NCI-H2227 (cell line): ENCODE data around the gene GKN2.
"Not testable (repeated sequence)": the region's sequence is repeated elsewhere in the genome, so short reads cannot be mapped to it uniquely, and the experiment has no call there.

Experiments
- DNase-seq: peaks from one replicate; lab custom pipeline; 2025; ENCODE audit not compliant: unreplicated experiment; lab: John Stamatoyannopoulos, UW

The GKN2 gene

GRCh38 chr2:68964282-68964681 is 11.6 kb upstream of the GKN2 start:
- DNase-seq = no peak

GRCh38 chr2:68961380-68961779 is 8.7 kb upstream of the GKN2 start:
- no peak for DNase-seq

- DNase-seq = no peak
Measured at GRCh38 chr2:68959001-68959400, 6.3 kb upstream of the GKN2 start.

- DNase-seq = not testable (repeated sequence)
Measured at GRCh38 chr2:68955432-68955831, 2.7 kb upstream of the GKN2 start.

GRCh38 chr2:68951899-68952298 is 794 bp downstream of the GKN2 start:
- DNase-seq = no peak

- no peak for DNase-seq
Measured at GRCh38 chr2:68948710-68949109, 4.0 kb downstream of the GKN2 start.

GRCh38 chr2:68946117-68946516 is 6.6 kb downstream of the GKN2 start:
- no peak for DNase-seq

GRCh38 chr2:68943581-68944568 is 8.8 kb downstream of the GKN2 start:
- DNase-seq = peak; percentile 82

- DNase-seq = no peak
Measured at GRCh38 chr2:68942827-68943226, 9.9 kb downstream of the GKN2 start.

GRCh38 chr2:68940369-68940768 is 12.3 kb downstream of the GKN2 start:
- DNase-seq = no peak

- no peak for DNase-seq
Measured at GRCh38 chr2:68939962-68940361, 12.7 kb downstream of the GKN2 start.

GRCh38 chr2:68938938-68939337 is 13.8 kb downstream of the GKN2 start:
- DNase-seq = no peak

GRCh38 chr2:68937346-68938055 is 15.2 kb downstream of the GKN2 start:
- no peak for DNase-seq

GRCh38 chr2:68936889-68937288 is 15.8 kb downstream of the GKN2 start:
- DNase-seq = no peak

GRCh38 chr2:68936427-68936826 is 16.3 kb downstream of the GKN2 start:
- no peak for DNase-seq

GRCh38 chr2:68935471-68935870 is 17.2 kb downstream of the GKN2 start:
- DNase-seq = no peak

GRCh38 chr2:68934021-68934420 is 18.7 kb downstream of the GKN2 start:
- DNase-seq = no peak

GRCh38 chr2:68932402-68932801 is 20.3 kb downstream of the GKN2 start:
- DNase-seq = no peak

- DNase-seq = no peak
Measured at GRCh38 chr2:68931799-68932198, 20.9 kb downstream of the GKN2 start.

GRCh38 chr2:68931149-68931711 is 21.5 kb downstream of the GKN2 start:
- no peak for DNase-seq

- DNase-seq = no peak
Measured at GRCh38 chr2:68926796-68927195, 25.9 kb downstream of the GKN2 start.
